ENCODE data around the gene APCS. TPM values are rescaled to one million over a fixed set of nuclear protein-coding genes. Genes with fewer than 3 reads are reported as not detected.

APCS gene, protein sequence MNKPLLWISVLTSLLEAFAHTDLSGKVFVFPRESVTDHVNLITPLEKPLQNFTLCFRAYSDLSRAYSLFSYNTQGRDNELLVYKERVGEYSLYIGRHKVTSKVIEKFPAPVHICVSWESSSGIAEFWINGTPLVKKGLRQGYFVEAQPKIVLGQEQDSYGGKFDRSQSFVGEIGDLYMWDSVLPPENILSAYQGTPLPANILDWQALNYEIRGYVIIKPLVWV
- not detected in 2 replicates for total RNA-seq
- polyA plus RNA-seq: not detected in 2 replicates
- not detected in 2 replicates for polyA plus RNA-seq (2011; cell fraction: cytosol; rRNA removed)
- polyA plus RNA-seq (2011; cell fraction: nucleus; rRNA removed): not detected in 2 replicates
- not detected in 2 replicates for polyA plus RNA-seq (2012)
- not detected in 2 replicates for polyA minus RNA-seq
- polyA minus RNA-seq (2011; cell fraction: cytosol; rRNA and poly(A)+ RNA removed): not detected
- not detected in 2 replicates for polyA minus RNA-seq (2011; cell fraction: nucleus; rRNA and poly(A)+ RNA removed)
- Bru-seq, nascent RNA: not detected
- BruChase-seq, experiment 1, labeled RNA remaining after a 6-hour chase: not detected
- not detected for BruChase-seq, experiment 2, labeled RNA remaining after a 2-hour chase
- long read RNA-seq: 0 reads

DNA sequence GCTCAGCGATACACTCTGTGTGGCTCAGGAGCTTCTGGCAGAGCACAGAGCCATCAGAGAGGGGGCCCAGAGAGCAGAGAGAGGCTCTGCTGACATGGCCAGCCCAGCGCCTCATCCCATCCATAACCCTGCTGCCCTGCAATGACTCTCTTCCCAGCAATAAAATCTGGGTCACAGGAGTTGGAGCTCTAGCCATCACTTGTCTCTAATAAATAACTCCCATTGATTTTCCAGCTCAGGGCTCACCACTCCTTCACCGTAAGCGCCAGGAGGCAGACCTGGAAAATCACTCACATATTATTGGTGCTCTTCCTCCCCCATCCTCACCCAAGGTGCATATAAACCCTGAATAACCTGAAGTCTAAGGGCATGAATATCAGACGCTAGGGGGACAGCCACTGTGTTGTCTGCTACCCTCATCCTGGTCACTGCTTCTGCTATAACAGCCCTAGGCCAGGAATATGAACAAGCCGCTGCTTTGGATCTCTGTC lies at the start of gene APCS:
APCS (plus strand) TSS at position 366 of the 491 bp plus-strand sequence; CDS start at position 462, 96 bp downstream.
- H4K20me1 ChIP-seq (replicated peaks; ENCODE audit: control insufficient read depth, extremely low read depth, insufficient read depth, low read length): no peaks in the 10 kb centered on the region
- H3K4me2 ChIP-seq (ENCODE audit: insufficient read depth, low read length): no peak within 1 kb of the TSS
- no peaks in the 10 kb centered on the region for H3K27me3 ChIP-seq (ENCODE audit: control insufficient read depth in 2 of 2, insufficient read depth in 2 of 2, low read length in 2 of 2)
- intact Hi-C loops (cut with micrococcal nuclease): no loop called here
- no peaks in the 10 kb centered on the region for H3K9me3 ChIP-seq (replicated peaks; ENCODE audit: control insufficient read depth, insufficient read depth, low read length)
- ChIA-PET POLR2A (no interaction called here), CTCF (interaction anchor here (1.7 kb wide), 1 partner anchor 211 kb away, joined by 3 read pairs; no protein-coding TSS in a partner anchor)
- dilution Hi-C loops (cut with MboI; ENCODE audit: extremely low pct_ligation_motif_present, low sequenced_read_pairs): no loop called here
- H3K9ac ChIP-seq (replicated peaks; ENCODE audit: extremely low read depth, insufficient read depth, low read length): no peak within 1 kb of the TSS
- H3K27ac ChIP-seq (ENCODE audit: insufficient read depth, low read depth, low read length): no peak within 1 kb of the TSS
- H3K36me3 ChIP-seq (ENCODE audit: control insufficient read depth in 2 of 2, extremely low read depth in 1 of 2, insufficient read depth in 2 of 2, low read length in 2 of 2): no peaks in the 10 kb centered on the region
- H3K9me1 ChIP-seq (replicated peaks; ENCODE audit: control insufficient read depth, extremely low read depth, insufficient read depth, low read length): no peaks in the 10 kb centered on the region
- no peak for DNase-seq (ENCODE audit: low read depth, low spot score)
- no peak within 1 kb of the TSS for H2AFZ ChIP-seq (ENCODE audit: low read depth, low read length)
- TF ChIP-seq, protein P1, sequence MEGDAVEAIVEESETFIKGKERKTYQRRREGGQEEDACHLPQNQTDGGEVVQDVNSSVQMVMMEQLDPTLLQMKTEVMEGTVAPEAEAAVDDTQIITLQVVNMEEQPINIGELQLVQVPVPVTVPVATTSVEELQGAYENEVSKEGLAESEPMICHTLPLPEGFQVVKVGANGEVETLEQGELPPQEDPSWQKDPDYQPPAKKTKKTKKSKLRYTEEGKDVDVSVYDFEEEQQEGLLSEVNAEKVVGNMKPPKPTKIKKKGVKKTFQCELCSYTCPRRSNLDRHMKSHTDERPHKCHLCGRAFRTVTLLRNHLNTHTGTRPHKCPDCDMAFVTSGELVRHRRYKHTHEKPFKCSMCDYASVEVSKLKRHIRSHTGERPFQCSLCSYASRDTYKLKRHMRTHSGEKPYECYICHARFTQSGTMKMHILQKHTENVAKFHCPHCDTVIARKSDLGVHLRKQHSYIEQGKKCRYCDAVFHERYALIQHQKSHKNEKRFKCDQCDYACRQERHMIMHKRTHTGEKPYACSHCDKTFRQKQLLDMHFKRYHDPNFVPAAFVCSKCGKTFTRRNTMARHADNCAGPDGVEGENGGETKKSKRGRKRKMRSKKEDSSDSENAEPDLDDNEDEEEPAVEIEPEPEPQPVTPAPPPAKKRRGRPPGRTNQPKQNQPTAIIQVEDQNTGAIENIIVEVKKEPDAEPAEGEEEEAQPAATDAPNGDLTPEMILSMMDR (IDR thresholded peaks at IDR 0.05; ENCODE audit: extremely low read depth in 1 of 2, insufficient read depth in 1 of 2, low read depth in 1 of 2, low read length in 2 of 2): no peak
- no peak for TF ChIP-seq POLR2A (IDR thresholded peaks at IDR 0.05; ENCODE audit: low read depth, low read length)
- no peak for TF ChIP-seq GATA2 (IDR thresholded peaks at IDR 0.05; ENCODE audit: insufficient read depth, insufficient read length, low read depth, low read length)
- TF ChIP-seq POLR2AphosphoS5 (IDR thresholded peaks at IDR 0.05; ENCODE audit: insufficient read depth, low read depth, low read length): no peak
- TF ChIP-seq JUN (IDR thresholded peaks at IDR 0.05; ENCODE audit: borderline replicate concordance, insufficient read depth, insufficient read length, low read depth): no peak
- no peak for TF ChIP-seq EZH2 (IDR thresholded peaks at IDR 0.05; ENCODE audit: borderline replicate concordance, low read depth, low read length, severe bottlenecking)
- TF ChIP-seq, protein P2, sequence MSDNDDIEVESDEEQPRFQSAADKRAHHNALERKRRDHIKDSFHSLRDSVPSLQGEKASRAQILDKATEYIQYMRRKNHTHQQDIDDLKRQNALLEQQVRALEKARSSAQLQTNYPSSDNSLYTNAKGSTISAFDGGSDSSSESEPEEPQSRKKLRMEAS (IDR thresholded peaks at IDR 0.05; ENCODE audit: insufficient read depth, insufficient read length): no peak
- no peak for TF ChIP-seq FOS (IDR thresholded peaks at IDR 0.05; ENCODE audit: borderline replicate concordance, insufficient read depth, low read length)
- TF ChIP-seq MYC (IDR thresholded peaks at IDR 0.05; ENCODE audit: low read depth, low read length): no peak
- no TSS peak for BruUV-seq (replicated peaks)
- no peaks in the 10 kb centered on the region for H3K4me1 ChIP-seq (ENCODE audit: control insufficient read depth, extremely low read depth, insufficient read depth, low read length)
- no peaks in the 10 kb centered on the region for H3K79me2 ChIP-seq (ENCODE audit: control insufficient read depth, insufficient read depth, low read length)
- no peak for FAIRE-seq
- H3K4me3 ChIP-seq (replicated peaks in 1 of 3; ENCODE audit: insufficient read depth in 1 of 3, low read depth in 1 of 3, low read length in 3 of 3): no peak within 1 kb of the TSS

All from endothelial cell of umbilical vein (primary cell).